ENCODE data around the gene CRACDL.

Gene CRACDL, protein sequence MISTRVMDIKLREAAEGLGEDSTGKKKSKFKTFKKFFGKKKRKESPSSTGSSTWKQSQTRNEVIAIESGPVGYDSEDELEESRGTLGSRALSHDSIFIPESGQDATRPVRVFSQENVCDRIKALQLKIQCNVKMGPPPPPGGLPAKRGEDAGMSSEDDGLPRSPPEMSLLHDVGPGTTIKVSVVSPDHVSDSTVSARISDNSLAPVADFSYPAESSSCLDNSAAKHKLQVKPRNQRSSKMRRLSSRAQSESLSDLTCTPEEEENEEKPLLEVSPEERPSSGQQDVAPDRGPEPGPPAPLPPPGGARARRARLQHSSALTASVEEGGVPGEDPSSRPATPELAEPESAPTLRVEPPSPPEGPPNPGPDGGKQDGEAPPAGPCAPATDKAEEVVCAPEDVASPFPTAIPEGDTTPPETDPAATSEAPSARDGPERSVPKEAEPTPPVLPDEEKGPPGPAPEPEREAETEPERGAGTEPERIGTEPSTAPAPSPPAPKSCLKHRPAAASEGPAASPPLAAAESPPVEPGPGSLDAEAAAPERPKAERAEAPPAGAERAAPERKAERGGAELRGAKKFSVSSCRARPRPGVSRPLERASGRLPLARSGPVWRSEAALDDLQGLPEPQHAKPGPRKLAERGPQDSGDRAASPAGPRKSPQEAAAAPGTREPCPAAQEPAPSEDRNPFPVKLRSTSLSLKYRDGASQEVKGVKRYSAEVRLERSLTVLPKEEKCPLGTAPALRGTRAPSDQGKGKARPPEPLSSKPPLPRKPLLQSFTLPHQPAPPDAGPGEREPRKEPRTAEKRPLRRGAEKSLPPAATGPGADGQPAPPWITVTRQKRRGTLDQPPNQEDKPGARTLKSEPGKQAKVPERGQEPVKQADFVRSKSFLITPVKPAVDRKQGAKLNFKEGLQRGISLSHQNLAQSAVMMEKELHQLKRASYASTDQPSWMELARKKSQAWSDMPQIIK

GRCh38 chr2:98935777-98936352 is at the start of gene CRACDL:
Gene CRACDL, minus strand, starts transcription at chr2:98936225. Its CDS starts 89,425 bp downstream, at chr2:98846800.
- no peak for DNase-seq (ENCODE audit: low spot score)

- no peak for DNase-seq (ENCODE audit: low spot score)
Measured at GRCh38 chr2:98975611-98976010, 39.6 kb upstream of the CRACDL start.

GRCh38 chr2:98972582-98973167 is 36.6 kb upstream of the CRACDL start:
- no peak for DNase-seq (ENCODE audit: low spot score)

DNA sequence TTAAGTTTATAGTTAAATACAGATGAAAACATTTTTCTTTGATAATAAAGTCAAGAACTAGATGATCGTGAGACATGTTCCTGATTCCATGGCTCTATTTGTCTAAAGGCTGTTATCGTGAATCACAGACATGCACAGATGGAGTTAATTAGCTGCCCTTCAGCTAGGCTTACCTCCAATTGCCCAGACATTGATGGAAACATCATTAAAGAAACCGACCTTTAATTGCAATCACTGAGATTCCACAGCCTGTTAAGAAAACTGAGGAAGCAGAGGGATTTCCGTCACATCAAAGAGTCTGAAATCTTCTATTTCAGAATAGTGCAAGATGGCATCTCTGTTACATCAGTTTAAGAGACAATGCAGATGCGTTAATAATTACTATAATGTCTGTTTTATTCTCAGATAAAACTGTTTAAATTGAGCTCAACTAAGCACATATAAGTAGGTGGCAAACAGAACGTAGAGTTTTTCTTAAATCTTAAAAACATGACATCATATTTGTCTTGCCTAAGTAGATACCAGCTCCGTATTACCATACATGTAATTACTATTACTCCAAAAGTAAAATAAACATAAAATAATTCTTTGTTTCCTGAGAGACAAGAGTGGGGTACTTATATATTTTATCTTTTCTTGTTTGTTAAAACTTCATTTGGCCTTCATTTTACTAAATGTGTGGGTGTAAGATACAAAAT is 23.9 kb upstream of the CRACDL start:
- DNase-seq (ENCODE audit: low spot score), result no peak

DNA sequence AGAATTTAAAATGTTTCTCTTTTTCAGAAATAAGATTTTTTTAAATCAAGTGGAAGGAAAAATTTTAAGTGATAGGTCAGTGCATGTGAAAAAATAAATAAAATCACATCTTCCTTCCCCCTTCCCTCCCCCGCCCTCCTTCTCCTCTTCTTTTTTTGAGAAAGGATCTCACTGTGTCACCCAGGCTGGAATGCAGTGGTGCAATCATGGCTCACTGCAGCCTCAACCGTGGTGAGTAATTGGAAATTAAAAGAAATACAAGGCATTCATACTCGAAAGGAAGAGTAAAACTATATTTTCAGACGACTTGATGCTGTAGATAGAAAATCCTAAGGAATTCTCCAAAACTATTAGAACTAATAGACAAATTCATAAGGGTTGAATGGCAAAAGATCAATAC is 16.9 kb upstream of the CRACDL start:
- no peak for DNase-seq (ENCODE audit: low spot score)

- DNase-seq (ENCODE audit: low spot score), result no peak
Measured at GRCh38 chr2:98948956-98949739, 13.1 kb upstream of the CRACDL start.

DNA sequence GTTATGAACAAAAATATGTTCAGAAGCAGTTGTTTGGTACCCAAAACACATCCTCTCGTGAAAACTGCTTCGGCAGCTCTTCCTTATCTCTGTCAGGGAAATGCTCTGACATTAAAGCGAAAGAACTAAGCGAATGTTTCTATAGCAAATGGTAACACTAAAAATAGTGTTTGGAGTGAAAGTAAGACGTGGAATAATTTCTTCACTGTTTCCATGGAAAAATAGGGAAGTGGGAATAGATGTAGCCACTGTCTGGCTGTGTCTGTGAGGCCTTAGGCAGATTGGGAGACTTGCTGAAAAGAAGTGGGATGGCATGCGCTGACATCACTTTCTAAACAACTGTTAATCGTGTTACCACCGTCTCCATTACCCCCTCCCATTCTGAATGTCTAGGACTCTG is 11.5 kb upstream of the CRACDL start:
- no peak for DNase-seq (ENCODE audit: low spot score)

- DNase-seq (ENCODE audit: low spot score), result no peak
Measured at GRCh38 chr2:98946855-98947254, 10.8 kb upstream of the CRACDL start.

GRCh38 chr2:98944775-98945174 is 8.8 kb upstream of the CRACDL start:
- DNase-seq (ENCODE audit: low spot score), result no peak

- DNase-seq (ENCODE audit: low spot score), result no peak
Measured at GRCh38 chr2:98940102-98940501, 4.1 kb upstream of the CRACDL start.

GRCh38 chr2:98937906-98938305 is 1.9 kb upstream of the CRACDL start:
- DNase-seq (ENCODE audit: low spot score), result no peak

- DNase-seq (ENCODE audit: low spot score), result no peak
Measured at GRCh38 chr2:98936353-98937351, 627 bp upstream of the CRACDL start.

DNA sequence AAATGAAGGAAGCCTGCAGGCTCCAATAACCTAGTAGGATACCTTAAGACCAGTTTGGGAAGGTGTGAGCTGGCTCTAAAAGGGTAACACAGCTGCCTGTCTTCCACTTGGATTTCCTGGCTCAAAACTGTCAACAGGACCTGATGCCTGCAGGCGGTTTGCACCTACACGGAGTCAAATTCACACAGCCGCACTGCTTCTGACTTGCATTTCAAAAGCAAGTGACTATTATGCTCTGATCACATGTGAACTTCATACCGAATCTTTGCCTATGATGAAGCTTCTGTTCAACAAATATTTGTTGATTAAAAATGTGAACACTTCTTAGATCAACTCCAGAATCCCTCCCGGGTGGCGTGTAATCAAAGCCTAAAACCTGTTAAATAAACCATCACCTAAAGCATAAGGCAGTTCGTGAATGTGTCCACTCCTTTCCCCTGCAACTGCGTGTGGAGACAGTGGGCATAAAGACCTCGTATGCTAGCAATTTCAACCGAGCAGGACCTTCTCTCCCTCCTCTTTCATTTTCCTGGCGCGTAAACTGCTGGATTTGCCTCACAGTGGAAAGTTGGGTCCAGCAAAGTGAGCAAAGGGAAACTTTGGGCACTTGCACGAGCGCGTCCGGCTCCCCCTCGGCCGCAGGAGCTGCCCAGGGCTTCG is 784 bp downstream of the CRACDL start:
- DNase-seq (ENCODE audit: low spot score), result no peak

DNA sequence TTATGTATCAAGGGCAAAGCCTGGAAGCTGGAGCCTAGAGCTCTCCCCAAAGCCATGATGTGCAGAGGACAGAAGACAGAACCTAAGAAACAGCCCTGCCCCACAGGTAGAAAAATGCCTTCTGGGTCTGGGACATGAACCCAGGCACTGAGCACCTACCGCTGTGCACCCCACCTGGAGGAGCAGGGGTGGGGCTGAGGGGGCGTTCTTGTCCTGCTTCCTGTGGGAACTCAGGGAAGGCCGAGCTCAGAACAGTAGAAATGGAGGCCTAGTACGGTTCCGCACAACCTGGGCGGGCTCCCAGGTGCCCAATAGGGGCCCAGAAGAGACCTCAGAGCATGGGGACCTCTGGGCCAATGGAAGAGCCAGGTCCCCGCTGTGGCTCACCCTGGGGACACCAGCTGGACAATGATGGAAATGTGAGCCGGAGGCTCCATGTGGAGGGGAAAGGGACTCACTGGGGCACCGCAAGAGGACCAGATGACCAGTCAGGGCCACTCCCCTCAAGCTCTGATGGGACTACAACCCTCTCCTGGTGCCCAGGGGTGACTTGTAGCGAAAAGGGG is 3.2 kb downstream of the CRACDL start:
- no peak for DNase-seq (ENCODE audit: low spot score)

DNA sequence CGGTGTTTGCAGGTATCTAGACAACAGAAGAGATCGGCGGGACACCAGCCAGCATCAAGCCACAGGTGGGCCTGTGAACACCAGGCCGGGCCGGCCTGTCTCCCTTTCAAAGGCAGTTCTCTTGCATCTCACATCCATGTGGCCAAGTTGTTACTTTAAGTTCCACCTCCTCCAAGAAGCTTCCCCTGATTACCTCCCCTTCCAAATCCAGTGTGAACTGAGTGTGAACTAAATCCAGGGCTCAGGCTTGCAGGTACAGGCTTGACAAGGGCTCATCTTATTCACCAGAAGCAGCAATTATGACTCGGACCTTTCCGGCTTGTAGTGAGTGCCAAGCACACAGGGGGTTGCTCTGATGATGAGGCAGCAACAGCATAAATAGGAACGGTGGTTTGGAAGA is 3.9 kb downstream of the CRACDL start:
- DNase-seq (ENCODE audit: low spot score), result no peak

- no peak for DNase-seq (ENCODE audit: low spot score)
Measured at GRCh38 chr2:98931596-98931995, 4.4 kb downstream of the CRACDL start.

- no peak for DNase-seq (ENCODE audit: low spot score)
Measured at GRCh38 chr2:98929920-98930319, 6.1 kb downstream of the CRACDL start.

DNA sequence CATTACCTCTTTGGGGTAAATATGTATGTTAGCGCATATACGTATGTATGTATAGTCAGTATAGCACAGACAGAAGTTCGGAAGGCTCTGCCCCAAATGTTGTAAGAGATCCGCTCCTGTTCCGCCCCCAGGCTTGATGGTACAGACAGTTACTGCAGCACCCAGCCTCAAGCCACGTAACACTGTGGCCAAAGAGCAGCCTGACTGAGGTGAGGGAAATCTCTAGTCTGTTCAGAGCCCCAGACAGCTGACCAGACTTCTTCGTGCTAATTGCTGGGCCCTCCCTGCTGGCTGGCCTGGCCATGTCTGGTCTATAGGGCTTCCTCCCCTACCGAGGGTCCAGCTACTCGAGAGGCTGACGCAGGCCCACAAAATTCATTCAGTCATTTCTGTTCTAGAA is 7.8 kb downstream of the CRACDL start:
- no peak for DNase-seq (ENCODE audit: low spot score)

DNA sequence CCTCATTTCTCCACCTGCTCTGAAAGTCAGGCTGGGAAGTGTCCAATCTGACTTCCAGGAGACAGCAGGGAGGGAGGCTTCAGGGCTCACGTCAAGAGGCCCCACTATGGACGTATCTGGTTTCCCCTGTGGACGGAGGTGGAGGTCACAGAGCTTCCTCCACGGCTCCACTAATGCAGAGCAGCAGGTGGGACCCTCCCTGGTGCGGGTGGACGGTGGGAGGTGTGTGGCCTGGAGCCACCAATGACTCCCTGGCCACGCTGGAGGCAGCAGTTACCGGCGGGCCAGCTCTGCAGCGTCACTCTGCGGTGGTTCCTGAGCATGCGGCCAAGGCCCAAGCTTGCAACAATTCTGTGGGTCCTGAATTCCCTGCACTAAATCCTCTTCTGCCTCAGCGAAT is 9.0 kb downstream of the CRACDL start:
- no peak for DNase-seq (ENCODE audit: low spot score)
